ENCODE results near the gene NXPE1. TPM values are rescaled to one million over a fixed set of nuclear protein-coding genes. Genes with fewer than 3 reads are reported as not detected.
"Not testable (repeated sequence)": the region's sequence is repeated elsewhere in the genome, so short reads cannot be mapped to it uniquely, and the experiment has no call there.

The NXPE1 gene
- total RNA-seq (under 1 TPM in 1 of 6 donors, not detected in 5; 0.09 TPM), polyA plus RNA-seq (not detected)

DNA sequence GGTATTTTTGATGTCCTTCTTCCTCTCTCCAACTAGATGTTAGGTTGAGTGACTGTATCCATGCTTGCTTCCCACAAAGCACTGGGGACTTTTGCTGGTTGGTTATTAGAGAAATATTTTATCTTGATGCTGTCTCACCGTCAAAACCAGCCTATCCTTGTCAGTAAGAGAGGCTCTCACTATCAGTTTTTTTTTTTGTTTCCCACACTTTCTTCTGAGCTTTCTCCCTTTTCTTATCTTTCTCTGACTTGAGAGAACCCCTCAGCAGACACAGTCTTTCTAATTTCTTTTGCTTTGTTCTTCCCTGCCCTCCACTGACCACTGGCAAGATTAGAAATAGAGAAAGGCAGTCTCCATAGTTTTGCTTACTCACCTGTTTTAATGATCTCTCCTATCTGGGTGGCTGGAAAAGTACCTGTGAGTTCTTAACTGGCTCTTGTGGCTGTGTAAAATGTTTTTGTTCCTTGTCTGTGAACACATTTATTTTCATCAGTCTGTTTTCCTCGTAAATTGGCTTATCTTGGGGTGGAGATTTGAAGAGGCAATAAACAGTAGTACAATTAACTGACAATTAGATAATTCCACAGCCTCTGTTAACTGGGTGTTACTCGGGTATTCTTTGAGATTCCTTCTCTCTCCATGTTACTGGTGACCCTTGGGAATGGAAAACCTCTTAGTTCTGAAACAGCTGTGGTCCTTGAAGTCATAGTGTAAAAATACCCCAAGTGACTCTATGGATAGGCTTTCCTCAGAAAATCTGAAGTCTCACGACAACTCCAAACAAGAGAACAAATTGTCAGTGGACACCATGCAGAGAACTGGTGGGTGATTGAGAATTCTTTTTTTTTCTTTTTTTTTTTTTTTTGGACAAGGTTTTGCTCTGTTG lies at the start of gene NXPE1:
NXPE1 (minus strand) TSS at position 457 of the 886 bp plus-strand sequence. CDS start 8,680 bp downstream, outside the sequence.
- Histone ChIP-seq H3K27ac (no peak within 1 kb of the TSS), H3K4me3 (no peak within 1 kb of the TSS), H3K27me3 (no peaks in the 10 kb centered on the region), H3K36me3 (no peaks in the 10 kb centered on the region), H3K4me1 (no peaks in the 10 kb centered on the region), H3K9me3 (no peaks in the 10 kb centered on the region)
- FAIRE-seq, result no peak
- intact Hi-C loops (cut with DNase I), result no loop called here
- no peak for DNase-seq
- no peak for ATAC-seq
- WGBS, 2 donors, result 58 to 66% methylated on average over 4 of the region's 4 CpGs
- TF ChIP-seq, protein P1, sequence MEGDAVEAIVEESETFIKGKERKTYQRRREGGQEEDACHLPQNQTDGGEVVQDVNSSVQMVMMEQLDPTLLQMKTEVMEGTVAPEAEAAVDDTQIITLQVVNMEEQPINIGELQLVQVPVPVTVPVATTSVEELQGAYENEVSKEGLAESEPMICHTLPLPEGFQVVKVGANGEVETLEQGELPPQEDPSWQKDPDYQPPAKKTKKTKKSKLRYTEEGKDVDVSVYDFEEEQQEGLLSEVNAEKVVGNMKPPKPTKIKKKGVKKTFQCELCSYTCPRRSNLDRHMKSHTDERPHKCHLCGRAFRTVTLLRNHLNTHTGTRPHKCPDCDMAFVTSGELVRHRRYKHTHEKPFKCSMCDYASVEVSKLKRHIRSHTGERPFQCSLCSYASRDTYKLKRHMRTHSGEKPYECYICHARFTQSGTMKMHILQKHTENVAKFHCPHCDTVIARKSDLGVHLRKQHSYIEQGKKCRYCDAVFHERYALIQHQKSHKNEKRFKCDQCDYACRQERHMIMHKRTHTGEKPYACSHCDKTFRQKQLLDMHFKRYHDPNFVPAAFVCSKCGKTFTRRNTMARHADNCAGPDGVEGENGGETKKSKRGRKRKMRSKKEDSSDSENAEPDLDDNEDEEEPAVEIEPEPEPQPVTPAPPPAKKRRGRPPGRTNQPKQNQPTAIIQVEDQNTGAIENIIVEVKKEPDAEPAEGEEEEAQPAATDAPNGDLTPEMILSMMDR (IDR thresholded peaks at IDR 0.05), result no peak

DNA sequence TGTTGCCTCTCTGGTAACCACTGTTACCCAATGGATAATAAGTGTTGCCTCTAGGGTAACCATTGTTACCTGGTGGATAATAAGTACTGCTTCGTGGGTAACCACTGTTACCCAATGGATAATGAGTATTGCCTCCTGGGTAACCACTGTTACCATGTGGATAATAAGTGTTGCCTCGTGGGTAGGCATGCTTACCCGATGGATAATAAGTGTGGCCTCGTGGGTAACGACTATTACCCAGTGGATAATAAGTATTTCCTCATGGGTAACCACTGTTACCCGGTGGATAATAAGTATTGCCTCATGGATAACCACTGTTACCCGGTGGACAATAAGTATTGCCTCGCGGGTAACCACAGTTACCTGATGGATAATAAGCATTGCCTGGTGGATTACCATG lies 49.7 kb upstream of the NXPE1 start:
- ATAC-seq, result no peak
- H3K36me3 ChIP-seq, result no peaks in the 10 kb centered on the region
- 64 to 78% methylated on average over 9 of the region's 9 CpGs for WGBS, 2 donors

DNA sequence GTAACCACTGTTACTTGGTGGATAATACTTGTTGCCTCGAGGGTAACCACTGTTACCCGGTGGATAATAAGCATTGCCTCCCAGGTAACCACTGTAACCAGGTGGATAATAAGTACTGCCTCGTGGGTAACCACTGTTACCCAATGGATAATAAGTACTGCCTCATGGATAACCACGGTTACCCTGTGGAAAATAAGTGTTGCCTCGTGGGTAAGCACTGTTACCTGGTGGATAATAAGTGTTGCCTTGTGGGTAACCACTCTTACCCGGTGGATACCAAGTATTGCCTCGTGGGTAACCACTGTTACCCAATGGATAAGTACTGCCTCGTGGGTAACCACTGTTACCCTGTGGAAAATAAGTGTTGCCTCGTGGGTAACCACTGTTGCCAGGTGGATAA lies 48.9 kb upstream of the NXPE1 start:
- 51 to 68% methylated on average over 9 of the region's 9 CpGs for WGBS, 2 donors
- H3K4me1 ChIP-seq; H3K4me3 ChIP-seq; H3K27ac ChIP-seq; H3K27me3 ChIP-seq; intact Hi-C loops (cut with DNase I); DNase-seq; H3K9me3 ChIP-seq; ATAC-seq; FAIRE-seq; H3K36me3 ChIP-seq: not testable (repeated sequence)

More for the DNA sequence above, 49.7 kb upstream of the NXPE1 start:
- Histone ChIP-seq H3K27me3 (no peaks in the 10 kb centered on the region), H3K4me1 (no peaks in the 10 kb centered on the region), H3K27ac (no peak overlapping the region), H3K9me3 (no peaks in the 10 kb centered on the region), H3K4me3 (no peak overlapping the region)
- TF ChIP-seq, protein P1 (IDR thresholded peaks at IDR 0.05), result no peak
- DNase-seq (no peak), FAIRE-seq (no peak)
- intact Hi-C loops (cut with DNase I), result no loop called here

DNA sequence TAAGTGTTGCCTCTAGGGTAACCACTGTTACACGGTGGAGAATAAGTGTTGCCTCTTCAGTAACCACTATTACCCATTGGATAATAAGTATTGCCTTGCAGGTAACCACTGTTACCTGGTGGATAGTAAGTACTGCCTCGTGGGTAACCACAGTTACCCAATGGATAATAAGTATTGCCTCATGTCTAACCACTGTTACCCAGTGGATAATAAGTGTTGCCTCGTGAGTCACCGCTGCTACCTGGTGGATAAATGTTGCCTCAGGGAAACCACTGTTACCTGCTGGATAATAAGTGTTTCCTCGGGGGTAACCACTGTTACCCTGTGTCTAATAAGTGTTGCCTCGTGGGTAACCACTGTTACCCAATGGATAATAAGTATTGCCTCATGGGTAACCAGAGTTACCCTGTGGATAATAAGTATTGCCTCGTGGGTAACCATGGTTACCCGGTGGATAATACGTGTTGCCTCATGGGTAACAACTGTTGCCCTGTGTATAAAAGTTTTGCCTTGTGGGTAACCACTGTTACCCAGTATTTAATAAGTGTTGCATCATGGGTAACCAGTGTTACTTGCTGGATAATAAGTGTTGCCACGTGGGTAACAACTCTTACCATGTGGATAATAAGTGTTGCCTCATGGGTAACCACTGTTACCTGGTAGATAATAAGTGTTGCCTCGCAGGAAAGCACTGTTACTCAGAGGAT lies 48.2 kb upstream of the NXPE1 start:
- ATAC-seq, result no peak
- H3K27ac ChIP-seq, result no peak overlapping the region
- 56 to 64% methylated on average over 11 of the region's 11 CpGs for WGBS, 2 donors
- no peaks in the 10 kb centered on the region for H3K27me3 ChIP-seq
- no peak for FAIRE-seq
- no peaks in the 10 kb centered on the region for H3K36me3 ChIP-seq
- no peak overlapping the region for H3K4me3 ChIP-seq
- TF ChIP-seq, protein P1 (IDR thresholded peaks at IDR 0.05), result no peak
- H3K4me1 ChIP-seq, result no peaks in the 10 kb centered on the region
- DNase-seq, result no peak
- no peaks in the 10 kb centered on the region for H3K9me3 ChIP-seq
- intact Hi-C loops (cut with DNase I), result no loop called here

DNA sequence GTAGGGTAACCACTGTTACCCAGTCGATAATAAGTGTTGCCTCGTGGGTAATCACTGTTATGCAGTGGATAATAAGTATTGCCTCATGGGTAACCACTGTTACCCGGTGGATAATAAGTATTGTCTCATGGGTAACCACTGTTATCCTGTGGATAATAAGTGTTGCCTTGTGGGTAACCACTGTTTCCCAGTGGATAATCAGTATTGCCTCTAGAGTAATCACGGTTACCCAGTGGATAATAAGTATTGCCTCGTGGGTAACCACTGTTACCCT lies 47.1 kb upstream of the NXPE1 start:
- FAIRE-seq; ATAC-seq; H3K4me1 ChIP-seq; H3K27me3 ChIP-seq; H3K4me3 ChIP-seq; intact Hi-C loops (cut with DNase I); H3K36me3 ChIP-seq; H3K27ac ChIP-seq; DNase-seq; H3K9me3 ChIP-seq: not testable (repeated sequence)
- WGBS, 2 donors, result 61 to 77% methylated on average over 5 of the region's 5 CpGs

All from pancreas (tissue), 10 donors.